ENCODE data around the gene RPL6. TPM values are rescaled to one million over a fixed set of nuclear protein-coding genes. Genes with fewer than 3 reads are reported as not detected.
A peak's percentile ranks its signal among the peaks of the same experiment; 100 is the strongest.

The RPL6 gene
- polyA plus RNA-seq, 1 experiment: 1,566 TPM

DNA sequence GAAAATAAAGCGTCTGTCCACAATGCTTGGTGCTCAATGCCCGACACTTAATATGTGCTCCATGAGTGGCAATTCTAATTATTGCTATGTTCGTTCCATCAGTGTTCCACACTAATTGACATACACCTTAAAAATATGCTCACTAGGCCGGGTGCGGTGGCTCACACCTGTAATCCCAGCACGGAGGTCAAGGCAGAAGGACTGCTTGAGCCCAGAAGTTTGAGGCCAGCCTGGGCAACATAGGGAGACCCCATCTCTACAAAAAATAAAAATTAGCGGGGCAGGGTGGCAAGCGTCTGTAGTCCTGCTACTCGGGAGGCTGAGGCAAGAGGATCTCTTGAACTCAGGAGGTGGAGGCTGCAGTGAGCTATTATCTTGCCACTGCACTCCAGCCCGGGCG lies 26.5 kb downstream of the RPL6 start:
- CTCF ChIA-PET: interaction anchor here (1.8 kb wide), 1 partner anchor 185 kb away, joined by 5 read pairs; no protein-coding TSS in a partner anchor

DNA sequence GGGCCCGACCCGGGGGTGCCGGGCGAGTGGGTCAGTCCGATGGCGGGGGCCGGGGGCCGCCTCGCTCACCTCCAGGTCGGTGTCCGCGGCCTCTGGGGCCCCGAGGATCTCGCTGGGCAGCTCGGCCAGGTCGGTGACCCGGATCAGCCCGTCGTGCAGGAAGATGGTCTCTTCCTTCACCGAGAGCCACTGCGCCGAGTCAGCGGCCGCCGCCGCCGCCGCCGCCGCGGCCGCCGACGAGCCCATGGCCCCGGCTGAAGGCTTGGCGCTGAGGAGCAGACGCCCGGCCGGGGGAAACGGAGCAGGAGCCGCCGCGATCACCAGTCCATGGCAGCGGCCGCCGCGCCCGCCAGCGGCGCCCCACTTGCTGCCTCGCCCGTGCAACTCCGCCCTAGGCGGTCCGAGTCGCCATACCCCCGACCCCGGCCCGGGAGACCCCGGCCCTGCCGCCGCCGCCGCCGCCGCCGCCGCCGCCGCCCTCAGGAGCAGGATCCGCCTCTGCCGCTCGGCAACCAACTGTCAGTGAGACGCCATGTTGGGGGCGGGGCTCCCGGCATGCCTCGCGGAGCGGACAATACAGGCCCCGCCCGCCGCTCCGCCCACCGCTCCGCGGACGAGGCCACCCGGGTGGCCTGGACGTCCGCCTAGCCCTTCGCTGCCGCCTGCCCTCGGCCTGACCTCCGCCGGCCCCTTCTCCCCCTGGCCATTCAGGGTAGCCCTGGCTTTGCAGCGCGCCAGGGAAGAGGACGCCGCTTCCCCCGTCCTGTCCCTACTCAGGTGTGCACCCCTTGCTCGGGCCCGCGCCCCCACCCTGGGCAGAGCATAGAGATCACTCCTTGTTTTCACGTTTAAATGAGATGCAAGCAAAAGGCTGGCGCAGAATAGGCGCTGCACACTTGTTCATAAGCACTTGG lies 27.3 kb downstream of the RPL6 start, which contains the start of gene HECTD4:
HECTD4 (minus strand) TSS at position 549 of the 914 bp plus-strand sequence; CDS start at position 246, 303 bp downstream.
- no peaks in the 10 kb centered on the region for H3K27me3 ChIP-seq (ENCODE audit: control insufficient read depth, insufficient read depth, low read length)
- H3K4me3 ChIP-seq (ENCODE audit: low read depth, low read length): peak within 1 kb of the TSS; percentile 50
- ChIA-PET CTCF (no interaction called here), POLR2A (no interaction called here)
- DNase-seq (ENCODE audit: low read depth): no peak
- no peaks in the 10 kb centered on the region for H3K36me3 ChIP-seq (ENCODE audit: control insufficient read depth, insufficient read depth, low read length)
- TF ChIP-seq CTCF (IDR thresholded peaks at IDR 0.05; ENCODE audit: insufficient read depth, low read depth, low read length): no peak

More for the DNA sequence above, 26.5 kb downstream of the RPL6 start:
- no peak for DNase-seq (ENCODE audit: low read depth)
- Histone ChIP-seq H3K36me3 (ENCODE audit: control insufficient read depth, insufficient read depth, low read length) (no peaks in the 10 kb centered on the region), H3K27me3 (ENCODE audit: control insufficient read depth, insufficient read depth, low read length) (no peaks in the 10 kb centered on the region), H3K4me3 (ENCODE audit: low read depth, low read length) (peak overlapping the region; percentile 50; the same call in 1 of the 2 replicates)
- POLR2A ChIA-PET: no interaction called here
- no peak for TF ChIP-seq CTCF (IDR thresholded peaks at IDR 0.05; ENCODE audit: insufficient read depth, low read depth, low read length)

DNA sequence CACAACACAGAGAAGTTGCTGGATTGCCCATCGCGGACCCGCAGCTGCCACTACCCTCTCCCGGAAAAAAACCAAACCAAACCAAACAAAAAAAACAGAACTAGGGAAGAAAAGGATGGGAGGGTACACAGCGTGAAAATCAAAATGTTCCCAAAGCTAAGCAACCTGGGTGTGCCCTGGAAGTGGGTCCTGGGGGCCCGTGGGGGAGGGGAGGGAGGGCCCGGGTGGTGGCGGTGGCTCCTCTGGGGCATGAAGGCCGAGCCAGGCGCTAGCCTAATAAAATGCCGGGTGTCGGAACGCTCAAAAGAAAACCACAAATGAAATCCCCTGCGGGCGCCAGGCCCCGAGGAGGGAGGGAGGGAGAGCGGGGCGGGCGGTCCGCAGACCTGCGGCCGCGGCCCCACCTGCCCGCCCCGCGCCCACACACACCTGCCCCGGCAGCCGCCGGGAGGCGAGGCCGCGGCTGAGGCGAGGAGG lies 28.0 kb downstream of the RPL6 start:
- no peaks in the 10 kb centered on the region for H3K27me3 ChIP-seq (ENCODE audit: control insufficient read depth, insufficient read depth, low read length)
- H3K36me3 ChIP-seq (ENCODE audit: control insufficient read depth, insufficient read depth, low read length): no peaks in the 10 kb centered on the region
- peak overlapping the region; percentile 50 for H3K4me3 ChIP-seq (ENCODE audit: low read depth, low read length)
- DNase-seq (ENCODE audit: low read depth): no peak
- CTCF ChIA-PET: no interaction called here
- POLR2A ChIA-PET: no interaction called here
- TF ChIP-seq CTCF (IDR thresholded peaks at IDR 0.05; ENCODE audit: insufficient read depth, low read depth, low read length): no peak

DNA sequence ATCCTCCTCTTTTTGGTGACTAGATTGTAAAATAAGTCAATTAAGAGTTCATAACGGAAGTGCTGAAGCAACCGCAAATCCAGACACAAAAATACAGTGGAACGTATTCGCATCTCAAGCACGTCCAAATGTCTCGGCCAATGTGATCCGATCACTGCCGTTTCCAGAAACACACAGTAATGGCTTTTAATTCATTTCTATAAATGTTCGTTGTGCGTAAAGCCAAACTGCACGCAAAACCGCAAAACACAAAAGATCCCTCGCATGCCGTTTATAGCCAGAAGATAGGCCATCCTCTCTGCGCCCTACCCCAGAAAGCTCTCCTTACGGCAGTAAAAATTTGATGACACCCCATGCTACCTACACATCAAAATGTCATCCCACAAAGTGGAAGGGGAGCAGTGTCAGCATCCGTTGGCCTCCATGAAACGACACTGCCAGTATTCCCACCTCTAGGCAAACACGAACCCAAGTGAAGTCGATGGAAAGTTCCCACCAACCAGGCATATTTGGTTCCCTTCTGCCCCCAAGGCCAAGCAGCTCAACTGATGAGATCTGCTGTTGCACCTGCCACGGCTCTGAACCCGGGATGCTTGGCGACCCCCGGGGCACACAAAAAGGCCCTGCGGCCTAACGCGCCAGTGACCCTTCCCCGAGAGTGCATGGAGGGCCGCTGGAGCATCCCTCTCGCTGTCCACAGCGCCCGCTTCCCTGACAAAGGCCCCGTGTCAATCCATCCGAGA lies 28.6 kb downstream of the RPL6 start:
- no peak for TF ChIP-seq CTCF (IDR thresholded peaks at IDR 0.05; ENCODE audit: insufficient read depth, low read depth, low read length)
- H3K27me3 ChIP-seq (ENCODE audit: control insufficient read depth, insufficient read depth, low read length): no peaks in the 10 kb centered on the region
- no peaks in the 10 kb centered on the region for H3K36me3 ChIP-seq (ENCODE audit: control insufficient read depth, insufficient read depth, low read length)
- ChIA-PET CTCF (no interaction called here), POLR2A (no interaction called here)
- DNase-seq (ENCODE audit: low read depth): no peak
- H3K4me3 ChIP-seq (ENCODE audit: low read depth, low read length): peak overlapping the region; percentile 50

GRCh38 chr12:112375105-112375504 lies 34.3 kb downstream of the RPL6 start:
- DNase-seq (ENCODE audit: low read depth): no peak
- Histone ChIP-seq H3K4me3 (ENCODE audit: low read depth, low read length) (no peak overlapping the region), H3K36me3 (ENCODE audit: control insufficient read depth, insufficient read depth, low read length) (no peaks in the 10 kb centered on the region), H3K27me3 (ENCODE audit: control insufficient read depth, insufficient read depth, low read length) (no peaks in the 10 kb centered on the region)
- POLR2A ChIA-PET: no interaction called here
- no peak for TF ChIP-seq CTCF (IDR thresholded peaks at IDR 0.05; ENCODE audit: insufficient read depth, low read depth, low read length)
- CTCF ChIA-PET: interaction anchor here (1.9 kb wide), 1 partner anchor 12 kb away, joined by 5 read pairs; no protein-coding TSS in a partner anchor

Measured in BJ (cell line).